IMR-90 (cell line): ENCODE data around the gene TANGO2. TPM values are rescaled to one million over a fixed set of nuclear protein-coding genes. Genes with fewer than 3 reads are reported as not detected.

Experiments used
- ATAC-seq: fragments of 200-7000 bp; cut with Tn5 transposase; 2 replicates; pipeline ENCODE4 v1.9.1; 2020; ENCODE audit warnings: low read depth, mild to moderate bottlenecking, moderate library complexity
- BruUV-seq: library from RNA; stranded (reverse); fragments of 400-500 nt; replicated peaks from 2 replicates; lab custom pipeline; 2021; lab: Mats Ljungman, UMichigan
- CTCF ChIA-PET: fragments of 300-600 bp; formaldehyde crosslinking; extraction: SDS; loops from one replicate; lab custom pipeline; 2021; ENCODE audit warnings: antibody characterized with exemption; lab: Yijun Ruan, JAX
- POLR2A ChIA-PET: fragments of 300-600 bp; sonication (Branson Sonifier 250); formaldehyde crosslinking; loops from one replicate; lab custom pipeline; 2022; ENCODE audit warnings: antibody characterized with exemption; ENCODE audit not compliant: unreplicated experiment; lab: Charles Lee
- DNase-seq: peaks from one replicate; pipeline ENCODE4 v3.0.0; 2013
- H2AFZ ChIP-seq: replicated peaks from 2 replicates; pipeline ENCODE3; 2013; ENCODE audit warnings: low read length, mild to moderate bottlenecking; ENCODE audit not compliant: poor library complexity
- H2AK5ac ChIP-seq: 2 replicates; pipeline ENCODE4 v1.6.1; 2013; ENCODE audit warnings: low read depth, low read length, inconsistent platforms
- H2AK9ac ChIP-seq: replicated peaks from 2 replicates; pipeline ENCODE3; 2013; ENCODE audit warnings: mild to moderate bottlenecking, low read depth, low read length, moderate library complexity; ENCODE audit not compliant: poor library complexity
- H2BK120ac ChIP-seq: 2 replicates; pipeline ENCODE4 v1.6.1; 2013; ENCODE audit warnings: low read depth, low read length, inconsistent platforms
- H2BK15ac ChIP-seq: 3 replicates; pipeline ENCODE4 v1.6.1; 2013; ENCODE audit warnings: low read depth, low read length, inconsistent platforms
- H2BK20ac ChIP-seq: 2 replicates; pipeline ENCODE4 v1.6.1; 2013; ENCODE audit warnings: low read depth, mild to moderate bottlenecking, inconsistent platforms, low read length, moderate library complexity
- H2BK5ac ChIP-seq: 2 replicates; pipeline ENCODE4 v1.6.1; 2013; ENCODE audit warnings: mild to moderate bottlenecking, low read depth, low read length, inconsistent platforms; ENCODE audit not compliant: poor library complexity, severe bottlenecking
- H3K14ac ChIP-seq: replicated peaks from 2 replicates; pipeline ENCODE4 v1.6.1; 2013; ENCODE audit warnings: low read depth, low read length, inconsistent platforms
- H3K18ac ChIP-seq: 2 replicates; pipeline ENCODE4 v1.6.1; 2013; ENCODE audit warnings: low read depth, low read length, control low read depth
- H3K23ac ChIP-seq: 2 replicates; pipeline ENCODE4 v1.6.1; 2013; ENCODE audit warnings: low read depth, low read length, inconsistent platforms
- H3K27ac ChIP-seq: 2 replicates; pipeline ENCODE4 v1.5.1; 2013; ENCODE audit warnings: mild to moderate bottlenecking, control low read depth, low read length; ENCODE audit not compliant: insufficient read depth
- H3K27me3 ChIP-seq: 2 replicates; pipeline ENCODE4 v1.6.1; 2013; ENCODE audit warnings: low read length; ENCODE audit not compliant: control insufficient read depth, insufficient read depth
- H3K36me3 ChIP-seq: 2 replicates; pipeline ENCODE4 v1.6.1; 2013; ENCODE audit warnings: low read length, mixed read lengths; ENCODE audit not compliant: control insufficient read depth, insufficient read depth
- H3K4ac ChIP-seq: 2 replicates; pipeline ENCODE4 v1.6.1; 2013; ENCODE audit warnings: low read depth, low read length, inconsistent platforms
- H3K4me1 ChIP-seq: 2 replicates; pipeline ENCODE4 v1.6.1; 2013; ENCODE audit warnings: low read length, mixed read lengths; ENCODE audit not compliant: control insufficient read depth, insufficient read depth
- H3K4me2 ChIP-seq: 2 replicates; pipeline ENCODE4 v1.6.1; 2013; ENCODE audit warnings: low read depth, mild to moderate bottlenecking, control low read depth, low read length, moderate library complexity
- H3K4me3 ChIP-seq: 2 replicates; pipeline ENCODE4 v1.5.1; 2013; ENCODE audit warnings: low read depth, mild to moderate bottlenecking, control low read depth, low read length, moderate library complexity; ENCODE audit not compliant: insufficient read depth
- H3K56ac ChIP-seq: 2 replicates; pipeline ENCODE4 v1.6.1; 2013; ENCODE audit warnings: low read length, inconsistent platforms; ENCODE audit not compliant: insufficient read depth; ENCODE audit errors: extremely low read depth
- H3K79me1 ChIP-seq, 2 experiments: 2 replicates each; pipeline ENCODE4 v1.6.1; 2013; ENCODE audit warnings: low read length in 2 of 2, inconsistent platforms in 1 of 2, low read depth in 1 of 2
- H3K9ac ChIP-seq: 2 replicates; pipeline ENCODE4 v1.6.1; 2013; ENCODE audit warnings: low read depth, low read length, control low read depth
- H3K9me1 ChIP-seq: 2 replicates; pipeline ENCODE4 v1.6.1; 2013; ENCODE audit warnings: low read length, inconsistent platforms; ENCODE audit not compliant: insufficient read depth
- H3K9me3 ChIP-seq: 2 replicates; pipeline ENCODE4 v1.6.1; 2013; ENCODE audit warnings: low read length; ENCODE audit not compliant: control insufficient read depth, insufficient read depth
- H4K20me1 ChIP-seq: 2 replicates; pipeline ENCODE4 v1.6.1; 2013; ENCODE audit warnings: low read length, inconsistent platforms; ENCODE audit not compliant: insufficient read depth
- H4K5ac ChIP-seq: 2 replicates; pipeline ENCODE4 v1.6.1; 2013; ENCODE audit warnings: mild to moderate bottlenecking, low read depth, low read length, control low read depth
- H4K8ac ChIP-seq, 2 experiments: 2 replicates each; pipeline ENCODE4 v1.6.1; 2013; ENCODE audit warnings: low read depth in 2 of 2, low read length in 2 of 2, control low read depth in 1 of 2, inconsistent platforms in 1 of 2
- H4K91ac ChIP-seq: 2 replicates; pipeline ENCODE4 v1.6.1; 2013; ENCODE audit warnings: low read depth, low read length, inconsistent platforms; ENCODE audit not compliant: insufficient read depth
- BHLHE40 ChIP-seq: fragments of 150-350 bp; IDR thresholded peaks from 2 replicates; pipeline ENCODE4 v1.6.1; 2016; ENCODE audit warnings: mild to moderate bottlenecking, low read depth, low read length
- CEBPB ChIP-seq: IDR thresholded peaks from 2 replicates; pipeline ENCODE4 v1.6.1; 2012; ENCODE audit warnings: low read depth, low read length, improper control_type of control experiment
- CHD1 ChIP-seq: IDR thresholded peaks from 2 replicates; pipeline ENCODE4 v1.6.1; 2012; ENCODE audit warnings: low read depth, low read length, improper control_type of control experiment
- ELK1 ChIP-seq: fragments of 150-350 bp; IDR thresholded peaks from 2 replicates; pipeline ENCODE4 v1.6.1; 2016; ENCODE audit warnings: low read depth, mild to moderate bottlenecking, low read length, moderate library complexity, borderline replicate concordance
- FOS ChIP-seq: fragments of 150-350 bp; IDR thresholded peaks from 2 replicates; pipeline ENCODE4 v1.6.1; 2016; ENCODE audit warnings: low read depth, low read length
- MAFK ChIP-seq: IDR thresholded peaks from 2 replicates; pipeline ENCODE4 v1.6.1; 2012; ENCODE audit warnings: low read depth, low read length, improper control_type of control experiment
- MAZ ChIP-seq: IDR thresholded peaks from 2 replicates; pipeline ENCODE4 v1.6.1; 2012; ENCODE audit warnings: low read depth, mild to moderate bottlenecking, low read length, improper control_type of control experiment, moderate library complexity, borderline replicate concordance
- MXI1 ChIP-seq: IDR thresholded peaks from 2 replicates; pipeline ENCODE4 v1.6.1; 2012; ENCODE audit warnings: low read depth, mild to moderate bottlenecking, low read length, moderate library complexity, borderline replicate concordance
- NFE2L2 ChIP-seq: fragments of 150-350 bp; IDR thresholded peaks from 2 replicates; pipeline ENCODE4 v1.6.1; 2016; ENCODE audit warnings: low read depth, mild to moderate bottlenecking, low read length
- POLR2A ChIP-seq: IDR thresholded peaks from 2 replicates; pipeline ENCODE4 v1.6.1; 2012; ENCODE audit warnings: mild to moderate bottlenecking, low read depth, low read length
- RAD21 ChIP-seq: IDR thresholded peaks from 2 replicates; pipeline ENCODE4 v1.6.1; 2012; ENCODE audit warnings: low read length, improper control_type of control experiment
- RCOR1 ChIP-seq: IDR thresholded peaks from 2 replicates; pipeline ENCODE4 v1.6.1; 2012; ENCODE audit warnings: mild to moderate bottlenecking, low read length, improper control_type of control experiment; ENCODE audit not compliant: insufficient replicate concordance
- RFX5 ChIP-seq: IDR thresholded peaks from 2 replicates; pipeline ENCODE4 v1.8.0; 2012; ENCODE audit warnings: low read depth, mild to moderate bottlenecking, low read length, moderate library complexity
- SMC3 ChIP-seq: fragments of 150-350 bp; IDR thresholded peaks from 2 replicates; pipeline ENCODE4 v1.6.1; 2016; ENCODE audit warnings: low read depth, mild to moderate bottlenecking, antibody characterized with exemption, low read length, moderate library complexity
- WGBS, 2 experiments: methylation state at CpG; one replicate each; pipeline versions ENCODE4 v1.1.5 to v1.1.7; 2013; ENCODE audit warnings: missing lambda C conversion rate in 2 of 2; ENCODE audit not compliant: insufficient read length in 1 of 2; ENCODE audit errors: extremely low coverage in 2 of 2; 5-methylcytosine and 5-hydroxymethylcytosine counted together
- dilution Hi-C: fragments of 300-500 bp; cut with HindIII; formaldehyde crosslinking; loops from one replicate; pipeline ENCODE4 v1.14.3; 2018; ENCODE audit warnings: low sequenced_read_pairs; ENCODE audit not compliant: unreplicated experiment
- in situ Hi-C: fragments of 300-500 bp; cut with MboI; formaldehyde crosslinking; loops from 3 replicates; pipeline ENCODE4 v1.14.3; 2019; ENCODE audit warnings: low sequenced_read_pairs, inconsistent platforms, mixed read lengths
- intact Hi-C: fragments of 100-400 bp; cut with micrococcal nuclease; formaldehyde crosslinking; loops from 2 replicates; pipeline ENCODE4 v1.10.0; 2022
- polyA plus RNA-seq, 3 experiments: library from polyadenylated mRNA; depleted of rRNA; stranded (reverse); fragments of >200 nt; gene quantifications; 2 replicates each; pipeline ENCODE4 v1.2.3, GENCODE V29; 2012; ENCODE audit warnings: low replicate concordance in 1 of 3
- total RNA-seq: library from RNA; depleted of rRNA; stranded (reverse); fragments of >200 nt; gene quantifications from 2 replicates; pipeline ENCODE4 v1.2.3, GENCODE V29; 2012
- TF ChIP-seq, protein P1 (sequence below): fragments of 150-350 bp; IDR thresholded peaks from 2 replicates; pipeline ENCODE4 v1.6.1; 2017; ENCODE audit warnings: mild to moderate bottlenecking, antibody characterized with exemption, low read length, low read depth
- TF ChIP-seq, protein P2 (sequence below): conservative IDR thresholded peaks from 2 replicates; pipeline ENCODE4 v1.5.1; 2012; ENCODE audit warnings: mild to moderate bottlenecking, low read depth, low read length, improper control_type of control experiment

Gene TANGO2
- total and polyA plus RNA-seq, 2 of the 4 experiments (the other 2 are of a cell fraction), result 45.1 to 75.1 TPM

DNA sequence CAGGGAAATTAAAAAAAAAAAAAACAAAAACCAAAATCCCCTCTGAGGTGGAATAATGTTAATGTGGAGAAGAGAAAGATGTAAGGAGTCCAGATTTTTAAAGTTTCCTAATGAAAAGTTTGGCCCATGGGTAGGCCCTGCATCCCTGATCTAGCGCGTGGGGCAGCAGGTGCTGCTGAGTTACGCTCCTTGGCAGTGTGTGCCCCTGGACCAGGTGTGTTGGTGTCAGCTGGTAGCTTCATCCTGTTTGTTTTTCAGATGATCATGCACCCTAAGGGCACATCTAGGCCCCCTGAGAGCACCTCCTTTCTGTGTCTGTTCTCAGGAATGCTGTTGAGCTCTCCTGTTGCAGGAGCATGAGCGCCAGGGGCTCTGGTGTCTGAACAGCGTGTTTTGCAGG, 65.9 kb downstream of the TANGO2 start:
- BruUV-seq, result no TSS peak
- CTCF ChIA-PET, result no interaction called here
- in situ Hi-C loops, result no loop called here

More for the DNA sequence above, 65.9 kb downstream of the TANGO2 start:
- TF ChIP-seq SMC3 (no peak), NFE2L2 (no peak), MAZ (no peak), BHLHE40 (no peak), RFX5 (no peak), MAFK (no peak), CEBPB (no peak), MXI1 (no peak), RAD21 (no peak), RCOR1 (no peak), POLR2A (no peak), FOS (no peak), CHD1 (no peak), ELK1 (no peak)
- TF ChIP-seq, protein P1, sequence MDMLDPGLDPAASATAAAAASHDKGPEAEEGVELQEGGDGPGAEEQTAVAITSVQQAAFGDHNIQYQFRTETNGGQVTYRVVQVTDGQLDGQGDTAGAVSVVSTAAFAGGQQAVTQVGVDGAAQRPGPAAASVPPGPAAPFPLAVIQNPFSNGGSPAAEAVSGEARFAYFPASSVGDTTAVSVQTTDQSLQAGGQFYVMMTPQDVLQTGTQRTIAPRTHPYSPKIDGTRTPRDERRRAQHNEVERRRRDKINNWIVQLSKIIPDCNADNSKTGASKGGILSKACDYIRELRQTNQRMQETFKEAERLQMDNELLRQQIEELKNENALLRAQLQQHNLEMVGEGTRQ, result no peak
- TF ChIP-seq, protein P2, sequence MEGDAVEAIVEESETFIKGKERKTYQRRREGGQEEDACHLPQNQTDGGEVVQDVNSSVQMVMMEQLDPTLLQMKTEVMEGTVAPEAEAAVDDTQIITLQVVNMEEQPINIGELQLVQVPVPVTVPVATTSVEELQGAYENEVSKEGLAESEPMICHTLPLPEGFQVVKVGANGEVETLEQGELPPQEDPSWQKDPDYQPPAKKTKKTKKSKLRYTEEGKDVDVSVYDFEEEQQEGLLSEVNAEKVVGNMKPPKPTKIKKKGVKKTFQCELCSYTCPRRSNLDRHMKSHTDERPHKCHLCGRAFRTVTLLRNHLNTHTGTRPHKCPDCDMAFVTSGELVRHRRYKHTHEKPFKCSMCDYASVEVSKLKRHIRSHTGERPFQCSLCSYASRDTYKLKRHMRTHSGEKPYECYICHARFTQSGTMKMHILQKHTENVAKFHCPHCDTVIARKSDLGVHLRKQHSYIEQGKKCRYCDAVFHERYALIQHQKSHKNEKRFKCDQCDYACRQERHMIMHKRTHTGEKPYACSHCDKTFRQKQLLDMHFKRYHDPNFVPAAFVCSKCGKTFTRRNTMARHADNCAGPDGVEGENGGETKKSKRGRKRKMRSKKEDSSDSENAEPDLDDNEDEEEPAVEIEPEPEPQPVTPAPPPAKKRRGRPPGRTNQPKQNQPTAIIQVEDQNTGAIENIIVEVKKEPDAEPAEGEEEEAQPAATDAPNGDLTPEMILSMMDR, result no peak
- Histone ChIP-seq H2BK20ac (no peak overlapping the region), H3K4me1 (peaks cover 17% of the 10 kb centered on the region), H4K5ac (no peak overlapping the region), H3K9me1 (peaks cover 24% of the 10 kb centered on the region), H2AK5ac (no peak overlapping the region), H3K36me3 (peaks cover 56% of the 10 kb centered on the region), H3K4me3 (no peak overlapping the region), H4K91ac (no peak overlapping the region), H2AFZ (no peak overlapping the region), H3K14ac (no peak overlapping the region), H2BK15ac (no peak overlapping the region), H3K79me1 (peaks cover 18 to 82% of the 10 kb centered on the region in 2 experiments), H3K9me3 (no peaks in the 10 kb centered on the region), H3K23ac (no peak overlapping the region; the same call in 1 of the 2 replicates), H2BK5ac (no peak overlapping the region), H4K8ac (no peak overlapping the region), H3K56ac (no peak overlapping the region), H3K27me3 (no peaks in the 10 kb centered on the region), H3K4ac (no peak overlapping the region), H3K18ac (no peak overlapping the region), H3K4me2 (no peak overlapping the region), H3K27ac (no peak overlapping the region), H2BK120ac (no peak overlapping the region), H3K9ac (no peak overlapping the region), H2AK9ac (no peak overlapping the region), H4K20me1 (peaks cover 78% of the 10 kb centered on the region)
- intact Hi-C loops, result no loop called here
- WGBS, 2 experiments, result 98% methylated on average over 5 of the region's 5 CpGs; no CpG with 5 or more reads in 1 of the 2 experiments
- dilution Hi-C loops, result no loop called here
- DNase-seq, result no peak
- POLR2A ChIA-PET, result no interaction called here
- ATAC-seq, result no peak
